Measurements from ENCODE around the gene VAX1.
"Not testable (repeated sequence)": the region's sequence is repeated elsewhere in the genome, so short reads cannot be mapped to it uniquely, and the experiment has no call there.

Gene VAX1

GRCh38 chr10:117137911-117138642 lies at the start of gene VAX1:
VAX1 (minus strand) TSS chr10:117138270; CDS start chr10:117138056, 214 bp downstream.
- peaks cover 27% of the 10 kb centered on the region for H3K27me3 ChIP-seq (ENCODE audit: control insufficient read depth, insufficient read depth, low read length)
- H3K9ac ChIP-seq (ENCODE audit: low read length): no peak within 1 kb of the TSS
- H3K36me3 ChIP-seq (ENCODE audit: control insufficient read depth, insufficient read depth, low read length): no peaks in the 10 kb centered on the region
- peak within 1 kb of the TSS; percentile 54 for H3K4me3 ChIP-seq (ENCODE audit: low read length)
- H3K4me1 ChIP-seq (ENCODE audit: control insufficient read depth, insufficient read depth, low read length): no peaks in the 10 kb centered on the region
- no peak within 1 kb of the TSS for H3K27ac ChIP-seq (ENCODE audit: low read depth, low read length)

- H3K27ac ChIP-seq (ENCODE audit: low read depth, low read length): no peak overlapping the region
- H3K4me1 ChIP-seq (ENCODE audit: control insufficient read depth, insufficient read depth, low read length): no peaks in the 10 kb centered on the region
- H3K4me3 ChIP-seq (ENCODE audit: low read length): no peak overlapping the region
- no peak overlapping the region for H3K9ac ChIP-seq (ENCODE audit: low read length)
- no peaks in the 10 kb centered on the region for H3K27me3 ChIP-seq (ENCODE audit: control insufficient read depth, insufficient read depth, low read length)
- no peaks in the 10 kb centered on the region for H3K36me3 ChIP-seq (ENCODE audit: control insufficient read depth, insufficient read depth, low read length)
These were observed 49.0 kb upstream of the VAX1 start for GRCh38 chr10:117186832-117187615.

- H3K36me3 ChIP-seq (ENCODE audit: control insufficient read depth, insufficient read depth, low read length); H3K4me3 ChIP-seq (ENCODE audit: low read length); H3K27me3 ChIP-seq (ENCODE audit: control insufficient read depth, insufficient read depth, low read length); H3K9ac ChIP-seq (ENCODE audit: low read length); H3K27ac ChIP-seq (ENCODE audit: low read depth, low read length); H3K4me1 ChIP-seq (ENCODE audit: control insufficient read depth, insufficient read depth, low read length): not testable (repeated sequence)
These were observed 47.7 kb upstream of the VAX1 start for GRCh38 chr10:117185817-117186216.

- H3K36me3 ChIP-seq (ENCODE audit: control insufficient read depth, insufficient read depth, low read length): no peaks in the 10 kb centered on the region
- H3K4me3 ChIP-seq (ENCODE audit: low read length): no peak overlapping the region
- no peak overlapping the region for H3K9ac ChIP-seq (ENCODE audit: low read length)
- no peak overlapping the region for H3K27ac ChIP-seq (ENCODE audit: low read depth, low read length)
- no peaks in the 10 kb centered on the region for H3K4me1 ChIP-seq (ENCODE audit: control insufficient read depth, insufficient read depth, low read length)
- no peaks in the 10 kb centered on the region for H3K27me3 ChIP-seq (ENCODE audit: control insufficient read depth, insufficient read depth, low read length)
These were observed 46.8 kb upstream of the VAX1 start for GRCh38 chr10:117184821-117185220.

- no peaks in the 10 kb centered on the region for H3K36me3 ChIP-seq (ENCODE audit: control insufficient read depth, insufficient read depth, low read length)
- no peaks in the 10 kb centered on the region for H3K4me1 ChIP-seq (ENCODE audit: control insufficient read depth, insufficient read depth, low read length)
- H3K27ac ChIP-seq (ENCODE audit: low read depth, low read length): no peak overlapping the region
- H3K9ac ChIP-seq (ENCODE audit: low read length): no peak overlapping the region
- no peak overlapping the region for H3K4me3 ChIP-seq (ENCODE audit: low read length)
- H3K27me3 ChIP-seq (ENCODE audit: control insufficient read depth, insufficient read depth, low read length): no peaks in the 10 kb centered on the region
These were observed 46.2 kb upstream of the VAX1 start for GRCh38 chr10:117184296-117184695.

- Histone ChIP-seq H3K27me3 (ENCODE audit: control insufficient read depth, insufficient read depth, low read length) (peaks cover 3% of the 10 kb centered on the region), H3K36me3 (ENCODE audit: control insufficient read depth, insufficient read depth, low read length) (no peaks in the 10 kb centered on the region), H3K4me3 (ENCODE audit: low read length) (no peak overlapping the region), H3K9ac (ENCODE audit: low read length) (no peak overlapping the region), H3K4me1 (ENCODE audit: control insufficient read depth, insufficient read depth, low read length) (peaks cover 3% of the 10 kb centered on the region), H3K27ac (ENCODE audit: low read depth, low read length) (no peak overlapping the region)
These were observed 40.1 kb upstream of the VAX1 start for GRCh38 chr10:117178190-117178589.

- Histone ChIP-seq H3K36me3 (ENCODE audit: control insufficient read depth, insufficient read depth, low read length) (no peaks in the 10 kb centered on the region), H3K27ac (ENCODE audit: low read depth, low read length) (no peak overlapping the region), H3K9ac (ENCODE audit: low read length) (no peak overlapping the region), H3K4me1 (ENCODE audit: control insufficient read depth, insufficient read depth, low read length) (peaks cover 3% of the 10 kb centered on the region), H3K27me3 (ENCODE audit: control insufficient read depth, insufficient read depth, low read length) (peaks cover 6% of the 10 kb centered on the region), H3K4me3 (ENCODE audit: low read length) (peak overlapping the region; percentile 59)
These were observed 37.9 kb upstream of the VAX1 start for GRCh38 chr10:117175901-117176534.

- Histone ChIP-seq H3K27me3 (ENCODE audit: control insufficient read depth, insufficient read depth, low read length) (peaks cover 9% of the 10 kb centered on the region), H3K4me3 (ENCODE audit: low read length) (peak overlapping the region; percentile 59)
These were observed 37.3 kb upstream of the VAX1 start for GRCh38 chr10:117175215-117175900.

GRCh38 chr10:117174439-117175214 lies 36.6 kb upstream of the VAX1 start:
- Histone ChIP-seq H3K27me3 (ENCODE audit: control insufficient read depth, insufficient read depth, low read length) (peaks cover 16% of the 10 kb centered on the region), H3K4me1 (ENCODE audit: control insufficient read depth, insufficient read depth, low read length) (peaks cover 3% of the 10 kb centered on the region), H3K4me3 (ENCODE audit: low read length) (peak overlapping the region; percentile 59), H3K36me3 (ENCODE audit: control insufficient read depth, insufficient read depth, low read length) (no peaks in the 10 kb centered on the region), H3K27ac (ENCODE audit: low read depth, low read length) (no peak overlapping the region), H3K9ac (ENCODE audit: low read length) (no peak overlapping the region)

More at GRCh38 chr10:117175215-117175900, 37.3 kb upstream of the VAX1 start:
- H3K9ac ChIP-seq (ENCODE audit: low read length): no peak overlapping the region
- no peaks in the 10 kb centered on the region for H3K36me3 ChIP-seq (ENCODE audit: control insufficient read depth, insufficient read depth, low read length)
- no peak overlapping the region for H3K27ac ChIP-seq (ENCODE audit: low read depth, low read length)
- H3K4me1 ChIP-seq (ENCODE audit: control insufficient read depth, insufficient read depth, low read length): peaks cover 3% of the 10 kb centered on the region

GRCh38 chr10:117170244-117170643 lies 32.2 kb upstream of the VAX1 start:
- Histone ChIP-seq H3K4me1 (ENCODE audit: control insufficient read depth, insufficient read depth, low read length) (peaks cover 2% of the 10 kb centered on the region), H3K27me3 (ENCODE audit: control insufficient read depth, insufficient read depth, low read length) (peaks cover 54% of the 10 kb centered on the region), H3K4me3 (ENCODE audit: low read length) (no peak overlapping the region), H3K36me3 (ENCODE audit: control insufficient read depth, insufficient read depth, low read length) (no peaks in the 10 kb centered on the region), H3K9ac (ENCODE audit: low read length) (no peak overlapping the region), H3K27ac (ENCODE audit: low read depth, low read length) (no peak overlapping the region)

GRCh38 chr10:117169480-117169879 lies 31.4 kb upstream of the VAX1 start:
- H3K27ac ChIP-seq (ENCODE audit: low read depth, low read length): no peak overlapping the region
- no peak overlapping the region for H3K9ac ChIP-seq (ENCODE audit: low read length)
- no peaks in the 10 kb centered on the region for H3K36me3 ChIP-seq (ENCODE audit: control insufficient read depth, insufficient read depth, low read length)
- H3K27me3 ChIP-seq (ENCODE audit: control insufficient read depth, insufficient read depth, low read length): peaks cover 57% of the 10 kb centered on the region
- H3K4me1 ChIP-seq (ENCODE audit: control insufficient read depth, insufficient read depth, low read length): no peaks in the 10 kb centered on the region
- H3K4me3 ChIP-seq (ENCODE audit: low read length): no peak overlapping the region
